ENCODE measurements around the gene FBXW12. TPM values are rescaled to one million over a fixed set of nuclear protein-coding genes. Genes with fewer than 3 reads are reported as not detected.
A peak's percentile ranks its signal among the peaks of the same experiment; 100 is the strongest.

Gene FBXW12
- total RNA-seq, 1 experiment from 2014 or later = 0.74 TPM

GRCh38 chr3:48439820-48440589, 68.0 kb downstream of the FBXW12 start, which contains the start of the genes CCDC51 and TMA7:
CCDC51 (minus strand) TSS chr3:48440119; CDS start chr3:48435128, 4,991 bp downstream.
TMA7 (plus strand) TSS chr3:48440257; CDS start chr3:48440297, 40 bp downstream.
- Histone ChIP-seq H3K79me2 (ENCODE audit: insufficient read depth, low read length) (peaks cover 5% of the 10 kb centered on the region; the same call in 1 of the 2 replicates), H3K27ac (ENCODE audit: insufficient read length, low read depth, low read length) (peak within 1 kb of the TSS; percentile 58), H2BK20ac (ENCODE audit: low read depth, low read length, poor library complexity, severe bottlenecking) (no peak within 1 kb of the TSS), H3K56ac (ENCODE audit: insufficient read length, low read depth, low read length) (peak within 1 kb of the TSS; percentile 52), H3K18ac (ENCODE audit: insufficient read length, low read depth, low read length) (peak within 1 kb of the TSS; percentile 81), H3K14ac (ENCODE audit: insufficient read depth, low read length) (peak within 1 kb of the TSS; percentile 94), H4K5ac (ENCODE audit: insufficient read length, low read depth, low read length) (no peak within 1 kb of the TSS), H3K4me1 (ENCODE audit: insufficient read depth, low read length) (peaks cover 3% of the 10 kb centered on the region; the same call in 1 of the 2 replicates), H4K8ac (replicated peaks; ENCODE audit: insufficient read length, low read depth, low read length) (no peak within 1 kb of the TSS), H2AK5ac (ENCODE audit: insufficient read length, low read length) (no peak within 1 kb of the TSS), H4K20me1 (ENCODE audit: control insufficient read depth, insufficient read depth, insufficient read length) (no peaks in the 10 kb centered on the region), H3K9ac (ENCODE audit: extremely low read depth, insufficient read length, low read length) (peak within 1 kb of the TSS; percentile 95), H3K4me2 (ENCODE audit: insufficient read depth, insufficient read length, low read length) (peak within 1 kb of the TSS; percentile 90), H3K4ac (ENCODE audit: low read depth, low read length) (no peak within 1 kb of the TSS), H2BK15ac (ENCODE audit: low read depth, low read length) (no peak within 1 kb of the TSS), H2AFZ (ENCODE audit: low read length) (peak within 1 kb of the TSS; percentile 33), H3K9me3 (ENCODE audit: control insufficient read depth, low read depth, low read length) (no peaks in the 10 kb centered on the region), H2BK5ac (ENCODE audit: insufficient read length, low read length) (no peak within 1 kb of the TSS), H3K23me2 (ENCODE audit: insufficient read length, low read depth, low read length, poor library complexity, severe bottlenecking) (no peaks in the 10 kb centered on the region), H4K91ac (ENCODE audit: insufficient read length, low read depth, low read length) (no peak within 1 kb of the TSS), H3K79me1 (ENCODE audit: insufficient read depth, low read depth, low read length, poor library complexity, severe bottlenecking) (peaks cover 5% of the 10 kb centered on the region), H2BK12ac (ENCODE audit: insufficient read length, low read depth, low read length) (no peak within 1 kb of the TSS), H3T11ph (ENCODE audit: low read length) (no peak within 1 kb of the TSS), H2BK120ac (ENCODE audit: low read depth, low read length, poor library complexity, severe bottlenecking) (no peak within 1 kb of the TSS), H3K27me3 (ENCODE audit: insufficient read depth, low read length) (no peaks in the 10 kb centered on the region), H3K23ac (ENCODE audit: insufficient read length, low read depth, low read length) (no peak within 1 kb of the TSS)
- TF ChIP-seq, protein P1, sequence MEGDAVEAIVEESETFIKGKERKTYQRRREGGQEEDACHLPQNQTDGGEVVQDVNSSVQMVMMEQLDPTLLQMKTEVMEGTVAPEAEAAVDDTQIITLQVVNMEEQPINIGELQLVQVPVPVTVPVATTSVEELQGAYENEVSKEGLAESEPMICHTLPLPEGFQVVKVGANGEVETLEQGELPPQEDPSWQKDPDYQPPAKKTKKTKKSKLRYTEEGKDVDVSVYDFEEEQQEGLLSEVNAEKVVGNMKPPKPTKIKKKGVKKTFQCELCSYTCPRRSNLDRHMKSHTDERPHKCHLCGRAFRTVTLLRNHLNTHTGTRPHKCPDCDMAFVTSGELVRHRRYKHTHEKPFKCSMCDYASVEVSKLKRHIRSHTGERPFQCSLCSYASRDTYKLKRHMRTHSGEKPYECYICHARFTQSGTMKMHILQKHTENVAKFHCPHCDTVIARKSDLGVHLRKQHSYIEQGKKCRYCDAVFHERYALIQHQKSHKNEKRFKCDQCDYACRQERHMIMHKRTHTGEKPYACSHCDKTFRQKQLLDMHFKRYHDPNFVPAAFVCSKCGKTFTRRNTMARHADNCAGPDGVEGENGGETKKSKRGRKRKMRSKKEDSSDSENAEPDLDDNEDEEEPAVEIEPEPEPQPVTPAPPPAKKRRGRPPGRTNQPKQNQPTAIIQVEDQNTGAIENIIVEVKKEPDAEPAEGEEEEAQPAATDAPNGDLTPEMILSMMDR (conservative IDR thresholded peaks at IDR 0.05) = no peak
- H3K4me3 Mint-ChIP-seq = peak within 1 kb of the TSS; percentile 93 to 99
- peak; percentile 99 for DNase-seq
- H3K9me3 Mint-ChIP-seq = no peaks in the 10 kb centered on the region
- peaks cover 9 to 19% of the 10 kb centered on the region in 2 experiments for H3K4me1 Mint-ChIP-seq
- peak within 1 kb of the TSS; percentile 98 to 99 (median 99) for H3K27ac Mint-ChIP-seq
- H3K36me3 Mint-ChIP-seq (ENCODE audit: insufficient read depth in 1 of 3, low read depth in 3 of 3) = peaks cover 18 to 49% (median 26%) of the 10 kb centered on the region in 3 experiments; a peak in 6 of 7 replicates
- WGBS (ENCODE audit: extremely low coverage, insufficient read length, low lambda C conversion rate) = no CpG with 5 or more reads among the region's 54 CpGs
- H3K27me3 Mint-ChIP-seq (ENCODE audit: low read depth) = no peaks in the 10 kb centered on the region
